Epithelial cell of esophagus (primary cell): ENCODE data around the gene SHC3.

Experiments used
- DNase-seq: peaks from one replicate; pipeline ENCODE4 v3.0.0; 2010; ENCODE audit warnings: low read depth
- H3K4me3 ChIP-seq: 2 replicates; pipeline ENCODE4 v1.5.1; 2011; ENCODE audit warnings: mild to moderate bottlenecking, low read length, control low read depth
- CTCF ChIP-seq: IDR thresholded peaks from 2 replicates; pipeline ENCODE4 v1.5.1; 2011; ENCODE audit warnings: low read depth, mild to moderate bottlenecking, low read length, control low read depth, inconsistent platforms; ENCODE audit not compliant: insufficient read depth; ENCODE audit errors: missing control alignments

Gene SHC3

GRCh38 chr9:89112243-89112642 is 66.4 kb downstream of the SHC3 start:
- H3K4me3 ChIP-seq, result no peak overlapping the region
- no peak for TF ChIP-seq CTCF
- DNase-seq, result no peak

GRCh38 chr9:89109666-89110065 is 69.0 kb downstream of the SHC3 start:
- peak; percentile 56 for DNase-seq
- TF ChIP-seq CTCF, result no peak
- no peak overlapping the region for H3K4me3 ChIP-seq

GRCh38 chr9:89107406-89107805 is 71.2 kb downstream of the SHC3 start:
- DNase-seq, result no peak
- TF ChIP-seq CTCF, result no peak
- no peak overlapping the region for H3K4me3 ChIP-seq

GRCh38 chr9:89106224-89106851 is 72.3 kb downstream of the SHC3 start:
- no peak for TF ChIP-seq CTCF

GRCh38 chr9:89104821-89105220 is 73.8 kb downstream of the SHC3 start:
- DNase-seq, result no peak
- no peak for TF ChIP-seq CTCF
- no peak overlapping the region for H3K4me3 ChIP-seq

More at GRCh38 chr9:89106224-89106851, 72.3 kb downstream of the SHC3 start:
- DNase-seq, result no peak
- H3K4me3 ChIP-seq, result no peak overlapping the region

GRCh38 chr9:89097219-89097618 is 81.4 kb downstream of the SHC3 start:
- no peak for TF ChIP-seq CTCF
- DNase-seq, result no peak

GRCh38 chr9:89096807-89097206 is 81.8 kb downstream of the SHC3 start:
- DNase-seq, result no peak
- TF ChIP-seq CTCF, result no peak
- no peak overlapping the region for H3K4me3 ChIP-seq

More at GRCh38 chr9:89097219-89097618, 81.4 kb downstream of the SHC3 start:
- no peak overlapping the region for H3K4me3 ChIP-seq
